OCI-LY3 (cell line): ENCODE results near the gene CPHXL.

Source experiments
- H2AFZ ChIP-seq: fragments of 200-600, 300-600 bp; shearing (Covaris generic); 2 replicates; pipeline ENCODE4 v1.6.0; 2014; ENCODE audit warnings: antibody characterized with exemption, low read depth, low read length
- H3K27ac ChIP-seq: fragments of 200-600, 300-600 bp; sonication (generic); 2 replicates; pipeline ENCODE4 v1.5.1; 2014; ENCODE audit warnings: mild to moderate bottlenecking, low read length, moderate library complexity, mixed read lengths
- H3K27me3 ChIP-seq: fragments of 200-600, 300-600 bp; sonication (generic); 2 replicates; pipeline ENCODE4 v1.6.1; 2014; ENCODE audit warnings: low read depth, low read length, mixed read lengths
- H3K36me3 ChIP-seq: fragments of 200-600, 300-600 bp; sonication (generic); replicated peaks from 2 replicates; pipeline ENCODE3; 2014; ENCODE audit warnings: low read depth, low read length, mixed read lengths
- H3K4me1 ChIP-seq: fragments of 300-600, 200-600 bp; sonication (generic); 2 replicates; pipeline ENCODE4 v1.6.1; 2014; ENCODE audit warnings: low read length, mixed read lengths
- H3K4me2 ChIP-seq: fragments of 200-600, 300-600 bp; sonication (generic); 2 replicates; pipeline ENCODE4 v1.6.1; 2014; ENCODE audit warnings: low read length, mixed read lengths
- H3K4me3 ChIP-seq: fragments of 300-600, 200-600 bp; sonication (generic); 2 replicates; pipeline ENCODE4 v1.5.1; 2014; ENCODE audit warnings: antibody characterized with exemption, mild to moderate bottlenecking, low read length, moderate library complexity
- H3K79me2 ChIP-seq: fragments of 300-600, 200-600 bp; shearing (Covaris generic); 2 replicates; pipeline ENCODE4 v1.6.1; 2014; ENCODE audit warnings: mild to moderate bottlenecking, low read length, mixed read lengths
- H3K9ac ChIP-seq: fragments of 300-600, 200-600 bp; shearing (Covaris generic); 2 replicates; pipeline ENCODE4 v1.6.0; 2014; ENCODE audit warnings: mild to moderate bottlenecking, low read length, moderate library complexity
- H3K9me3 ChIP-seq: fragments of 200-600, 300-600 bp; shearing (Covaris generic); 2 replicates; pipeline ENCODE4 v1.6.1; 2014; ENCODE audit warnings: low read length, mixed read lengths; ENCODE audit not compliant: insufficient read depth
- H4K20me1 ChIP-seq: fragments of 200-600, 300-600 bp; sonication (generic); 2 replicates; pipeline ENCODE4 v1.6.1; 2016; ENCODE audit warnings: low read length, mixed read lengths; ENCODE audit not compliant: insufficient read depth
- CTCF ChIP-seq: fragments of 200-600, 300-600 bp; sonication (generic); IDR thresholded peaks from 2 replicates; pipeline ENCODE4 v1.5.1; 2014; ENCODE audit warnings: antibody characterized with exemption, low read length, low read depth
- EZH2phosphoT487 ChIP-seq: fragments of 200-600 bp; shearing (Covaris generic); IDR thresholded peaks from 2 replicates; pipeline ENCODE4 v1.6.1; 2018; ENCODE audit warnings: antibody characterized with exemption, mixed run types, low read depth

The CPHXL gene

DNA sequence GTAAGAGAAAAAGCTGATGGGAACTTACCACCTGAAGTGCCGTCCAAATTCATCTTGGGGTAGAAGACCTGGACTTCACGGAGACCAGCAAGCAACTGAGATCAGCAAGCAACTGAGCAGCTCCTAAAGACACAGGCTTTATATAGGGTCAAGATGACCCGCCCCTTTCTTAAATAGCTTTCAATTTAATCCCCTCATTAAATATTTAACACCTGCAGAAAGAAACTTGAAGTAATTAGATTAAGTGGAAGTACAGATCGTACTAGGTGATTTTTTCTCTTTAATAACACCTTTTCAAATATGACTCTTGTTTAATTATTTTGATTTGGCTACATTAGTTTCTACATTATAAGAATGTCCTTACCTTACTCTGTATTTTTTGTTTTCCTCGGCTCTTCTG, at the start of gene CPHXL:
Gene CPHXL, minus strand, starts transcription at position 101 of the 400 bp plus-strand sequence. Its CDS starts 48 bp downstream, at position 53.
- Histone ChIP-seq H4K20me1 (no peaks in the 10 kb centered on the region), H3K27ac (no peak within 1 kb of the TSS), H2AFZ (no peak within 1 kb of the TSS), H3K9ac (no peak within 1 kb of the TSS), H3K4me3 (no peak within 1 kb of the TSS), H3K27me3 (no peaks in the 10 kb centered on the region), H3K4me1 (no peaks in the 10 kb centered on the region), H3K4me2 (no peak within 1 kb of the TSS), H3K36me3 (no peaks in the 10 kb centered on the region), H3K79me2 (no peaks in the 10 kb centered on the region), H3K9me3 (no peaks in the 10 kb centered on the region)
- no peak for TF ChIP-seq EZH2phosphoT487
- no peak for TF ChIP-seq CTCF

- H2AFZ ChIP-seq, result no peak overlapping the region
- no peak overlapping the region for H3K27ac ChIP-seq
- no peaks in the 10 kb centered on the region for H3K79me2 ChIP-seq
- peak overlapping the region; percentile 19; the same call in 1 of the 2 replicates for H3K4me3 ChIP-seq
- peaks cover 12% of the 10 kb centered on the region for H3K4me1 ChIP-seq
- TF ChIP-seq EZH2phosphoT487, result no peak
- no peak for TF ChIP-seq CTCF
- no peaks in the 10 kb centered on the region for H3K9me3 ChIP-seq
- H3K27me3 ChIP-seq, result no peaks in the 10 kb centered on the region
- H3K4me2 ChIP-seq, result peak overlapping the region; percentile 53
- no peaks in the 10 kb centered on the region for H3K36me3 ChIP-seq
- H3K9ac ChIP-seq, result no peak overlapping the region
- H4K20me1 ChIP-seq, result no peaks in the 10 kb centered on the region
Observed at GRCh38 chr16:75774197-75774596, 47.9 kb upstream of the CPHXL start.

- H3K4me2 ChIP-seq, result no peak overlapping the region
Observed at GRCh38 chr16:75770051-75770450, 43.8 kb upstream of the CPHXL start.

DNA sequence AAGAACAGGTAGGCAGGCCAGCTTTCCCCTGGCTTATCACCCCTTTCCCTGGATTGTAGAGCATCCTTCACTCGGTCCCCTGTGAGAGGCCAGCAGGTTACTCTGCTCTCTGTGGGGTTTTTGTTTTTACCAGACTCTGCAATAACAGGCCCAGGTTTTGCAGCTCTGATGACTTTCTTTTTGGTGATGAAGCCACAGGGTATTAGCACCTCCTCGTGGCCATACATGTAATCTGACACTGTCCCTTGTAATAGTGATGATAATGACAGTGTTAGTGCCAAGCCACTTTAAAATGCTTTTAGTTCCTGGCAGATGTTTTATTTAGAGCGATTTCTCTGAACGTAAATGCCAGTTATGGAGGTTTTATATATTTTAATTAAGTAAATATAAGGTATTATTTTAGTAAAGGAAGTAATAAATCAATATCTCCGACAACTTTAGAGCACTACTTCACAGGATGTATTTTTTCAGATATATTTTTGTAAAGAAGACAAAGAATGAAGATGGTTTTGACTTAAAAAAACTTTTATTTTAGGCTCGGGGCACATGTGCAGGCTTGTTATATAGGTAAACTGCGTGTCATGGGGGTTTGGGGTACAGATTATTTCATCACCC, 38.0 kb upstream of the CPHXL start:
- no peaks in the 10 kb centered on the region for H3K79me2 ChIP-seq
- H3K9ac ChIP-seq, result no peak overlapping the region
- H3K4me2 ChIP-seq, result no peak overlapping the region
- peak overlapping the region; percentile 49; the same call in 1 of the 2 replicates for H2AFZ ChIP-seq
- H3K27me3 ChIP-seq, result no peaks in the 10 kb centered on the region
- H3K4me1 ChIP-seq, result peaks cover 30% of the 10 kb centered on the region
- no peak overlapping the region for H3K4me3 ChIP-seq
- no peaks in the 10 kb centered on the region for H3K36me3 ChIP-seq
- no peak overlapping the region for H3K27ac ChIP-seq
- TF ChIP-seq EZH2phosphoT487 (no peak), CTCF (peak; percentile 92)
- no peaks in the 10 kb centered on the region for H4K20me1 ChIP-seq
- no peaks in the 10 kb centered on the region for H3K9me3 ChIP-seq

More at GRCh38 chr16:75770051-75770450, 43.8 kb upstream of the CPHXL start:
- Histone ChIP-seq H3K9ac (no peak overlapping the region), H4K20me1 (no peaks in the 10 kb centered on the region), H3K27ac (no peak overlapping the region), H3K36me3 (no peaks in the 10 kb centered on the region), H3K79me2 (no peaks in the 10 kb centered on the region), H3K9me3 (no peaks in the 10 kb centered on the region), H3K4me3 (no peak overlapping the region), H3K4me1 (peaks cover 23% of the 10 kb centered on the region), H2AFZ (no peak overlapping the region), H3K27me3 (no peaks in the 10 kb centered on the region)
- TF ChIP-seq EZH2phosphoT487, result no peak
- no peak for TF ChIP-seq CTCF
